GM18505 (cell line): ENCODE results near the gene BMPR1B.
"Not testable (repeated sequence)": the region's sequence is repeated elsewhere in the genome, so short reads cannot be mapped to it uniquely, and the experiment has no call there.

ENCODE experiments used
- ATAC-seq: cut with Tn5 transposase; IDR thresholded peaks from one replicate; pipeline ENCODE4 v1.9.1; 2021; ENCODE audit not compliant: unreplicated experiment
- POLR2A ChIP-seq: IDR thresholded peaks from 4 replicates; pipeline ENCODE4 v1.6.1; 2011; ENCODE audit warnings: borderline replicate concordance; ENCODE audit not compliant: insufficient read depth, insufficient read length; ENCODE audit errors: extremely low read depth

Gene BMPR1B

GRCh38 chr4:95102162-95102790, 344.5 kb downstream of the BMPR1B start:
- no peak for ATAC-seq

GRCh38 chr4:95105112-95105511, 347.4 kb downstream of the BMPR1B start:
- ATAC-seq, result no peak
- TF ChIP-seq POLR2A, result no peak

More at GRCh38 chr4:95102162-95102790, 344.5 kb downstream of the BMPR1B start:
- TF ChIP-seq POLR2A, result no peak

GRCh38 chr4:95105983-95106382, 348.2 kb downstream of the BMPR1B start:
- no peak for ATAC-seq
- TF ChIP-seq POLR2A, result no peak

GRCh38 chr4:95106408-95106928, 348.7 kb downstream of the BMPR1B start:
- ATAC-seq, result no peak
- no peak for TF ChIP-seq POLR2A

GRCh38 chr4:95107004-95107403, 349.2 kb downstream of the BMPR1B start:
- no peak for ATAC-seq
- TF ChIP-seq POLR2A, result no peak

- no peak for TF ChIP-seq POLR2A
- ATAC-seq, result no peak
Observed at GRCh38 chr4:95107635-95108034, 349.9 kb downstream of the BMPR1B start.

- no peak for ATAC-seq
- no peak for TF ChIP-seq POLR2A
Observed at GRCh38 chr4:95108883-95109421, 351.2 kb downstream of the BMPR1B start.

- no peak for TF ChIP-seq POLR2A
- ATAC-seq, result no peak
Observed at GRCh38 chr4:95114521-95114920, 356.8 kb downstream of the BMPR1B start.

GRCh38 chr4:95118497-95118896, 360.7 kb downstream of the BMPR1B start:
- TF ChIP-seq POLR2A, result no peak

GRCh38 chr4:95120456-95120855, 362.7 kb downstream of the BMPR1B start:
- no peak for TF ChIP-seq POLR2A
- no peak for ATAC-seq

More at GRCh38 chr4:95118497-95118896, 360.7 kb downstream of the BMPR1B start:
- no peak for ATAC-seq

- no peak for TF ChIP-seq POLR2A
- no peak for ATAC-seq
Observed at GRCh38 chr4:95122001-95122400, 364.2 kb downstream of the BMPR1B start.

- ATAC-seq, result no peak
- TF ChIP-seq POLR2A, result no peak
Observed at GRCh38 chr4:95124906-95125504, 367.2 kb downstream of the BMPR1B start.

- no peak for ATAC-seq
Observed at GRCh38 chr4:95129031-95129430, 371.3 kb downstream of the BMPR1B start.

GRCh38 chr4:95129821-95130311, 372.1 kb downstream of the BMPR1B start:
- no peak for TF ChIP-seq POLR2A
- no peak for ATAC-seq

More at GRCh38 chr4:95129031-95129430, 371.3 kb downstream of the BMPR1B start:
- no peak for TF ChIP-seq POLR2A

- ATAC-seq, result not testable (repeated sequence)
Observed at GRCh38 chr4:95134016-95134415, 376.3 kb downstream of the BMPR1B start.

GRCh38 chr4:95139424-95139823, 381.7 kb downstream of the BMPR1B start:
- not testable (repeated sequence) for ATAC-seq
